GM12801 (cell line): ENCODE measurements around the gene CAMK1D.

Experiments used
- CTCF ChIP-seq: IDR thresholded peaks from one replicate; pipeline ENCODE4 v1.5.1; 2011; ENCODE audit warnings: control low read depth; ENCODE audit not compliant: insufficient read length; ENCODE audit errors: extremely low read depth

The CAMK1D gene

GRCh38 chr10:12661671-12662070 is 312.3 kb downstream of the CAMK1D start:
- TF ChIP-seq CTCF: no peak

DNA sequence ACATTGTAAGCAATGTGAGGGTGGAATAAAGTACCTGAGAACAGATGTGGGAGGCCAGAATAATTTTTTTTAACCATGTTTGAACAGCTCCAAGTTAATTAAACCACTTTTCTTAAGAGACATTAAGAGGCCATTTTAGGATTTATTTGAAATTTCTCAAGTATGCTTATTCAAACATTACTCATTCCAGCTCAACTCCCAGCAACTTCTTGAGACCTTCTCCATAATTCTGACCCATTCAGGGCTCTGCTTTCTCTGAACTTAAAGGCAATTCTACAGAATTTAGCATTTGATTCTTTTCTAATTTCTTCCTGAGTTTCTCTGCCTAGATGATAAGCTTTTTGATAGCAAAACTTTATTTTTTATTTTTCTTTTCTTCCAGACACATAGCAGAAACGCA is 314.5 kb downstream of the CAMK1D start:
- TF ChIP-seq CTCF: no peak

GRCh38 chr10:12665501-12665900 is 316.2 kb downstream of the CAMK1D start:
- TF ChIP-seq CTCF: no peak

GRCh38 chr10:12667052-12667451 is 317.7 kb downstream of the CAMK1D start:
- TF ChIP-seq CTCF: no peak

- TF ChIP-seq CTCF: no peak
Observed at GRCh38 chr10:12668634-12669033, 319.3 kb downstream of the CAMK1D start.

DNA sequence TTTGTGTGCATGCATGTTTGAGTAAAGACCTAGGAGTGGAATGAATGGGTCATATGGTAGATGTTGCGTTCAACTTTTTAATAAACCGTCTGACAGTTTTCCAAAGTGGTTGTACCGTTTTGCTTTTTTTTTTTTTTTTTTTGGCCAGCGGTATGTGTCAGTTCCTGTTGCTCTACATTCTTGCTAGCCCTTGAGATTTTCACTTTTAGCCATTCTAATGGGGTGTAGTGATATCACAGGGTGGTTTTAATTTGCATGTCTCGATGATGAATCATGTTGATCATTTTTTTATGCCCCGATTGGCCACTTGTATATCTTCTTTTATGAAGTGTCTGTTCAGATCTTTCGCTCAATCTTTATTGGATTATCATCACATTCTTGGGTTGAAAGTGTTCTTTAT is 320.7 kb downstream of the CAMK1D start:
- no peak for TF ChIP-seq CTCF

DNA sequence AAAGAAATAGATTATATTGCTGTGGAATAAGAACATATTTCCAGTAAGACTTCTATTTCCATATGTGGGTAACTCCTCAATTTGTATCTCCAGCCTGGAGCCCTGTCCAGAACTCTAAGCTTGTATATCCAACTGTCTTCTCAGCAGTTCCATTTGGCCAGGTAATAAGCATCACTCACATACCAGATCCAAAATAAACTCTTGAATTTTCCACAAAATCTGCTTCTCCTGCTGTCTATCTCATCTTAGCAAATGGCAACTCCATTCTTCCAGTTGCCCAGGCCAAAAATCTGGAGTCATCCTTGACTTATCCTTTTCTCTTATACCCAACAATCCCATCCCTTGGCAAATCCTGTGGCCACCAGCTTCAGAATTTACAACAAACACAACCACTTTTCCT is 325.8 kb downstream of the CAMK1D start:
- no peak for TF ChIP-seq CTCF

- TF ChIP-seq CTCF: no peak
Observed at GRCh38 chr10:12679636-12680035, 330.3 kb downstream of the CAMK1D start.
